H9 (cell line): ENCODE data around the gene RBM33. TPM values are rescaled to one million over a fixed set of nuclear protein-coding genes. Genes with fewer than 3 reads are reported as not detected.

Source experiments
- DNase-seq: peaks from one replicate; pipeline ENCODE4 v3.0.0-alpha.2; 2017
- H2AFZ ChIP-seq: one replicate; pipeline ENCODE4 v1.6.1; 2013; ENCODE audit warnings: mild to moderate bottlenecking, low read length, control low read depth, moderate library complexity
- H2AK5ac ChIP-seq: 2 replicates; pipeline ENCODE4 v1.6.1; 2013; ENCODE audit warnings: low read length, control low read depth, mixed read lengths; ENCODE audit not compliant: insufficient read length
- H2BK120ac ChIP-seq: one replicate; pipeline ENCODE4 v1.6.1; 2013; ENCODE audit warnings: low read depth, mild to moderate bottlenecking, low read length, control low read depth, inconsistent platforms; ENCODE audit not compliant: poor library complexity, severe bottlenecking
- H2BK12ac ChIP-seq: 2 replicates; pipeline ENCODE4 v1.6.1; 2013; ENCODE audit warnings: low read length, control low read depth, mixed read lengths, low read depth; ENCODE audit not compliant: insufficient read length
- H2BK15ac ChIP-seq: 2 replicates; pipeline ENCODE4 v1.6.1; 2013; ENCODE audit warnings: low read depth, low read length, control low read depth
- H2BK20ac ChIP-seq: one replicate; pipeline ENCODE4 v1.6.1; 2013; ENCODE audit warnings: low read depth, mild to moderate bottlenecking, low read length, control low read depth, inconsistent platforms; ENCODE audit not compliant: poor library complexity, severe bottlenecking
- H2BK5ac ChIP-seq: 2 replicates; pipeline ENCODE4 v1.6.1; 2013; ENCODE audit warnings: low read length, control low read depth, mixed read lengths; ENCODE audit not compliant: insufficient read length
- H3K14ac ChIP-seq: 2 replicates; pipeline ENCODE4 v1.6.1; 2013; ENCODE audit warnings: low read length, control low read depth; ENCODE audit not compliant: insufficient read depth
- H3K18ac ChIP-seq: 2 replicates; pipeline ENCODE4 v1.6.1; 2013; ENCODE audit warnings: low read depth, mild to moderate bottlenecking, mixed read lengths, low read length, control low read depth; ENCODE audit not compliant: insufficient read length
- H3K23ac ChIP-seq: 2 replicates; pipeline ENCODE4 v1.6.1; 2013; ENCODE audit warnings: low read length, control low read depth, mixed read lengths, low read depth; ENCODE audit not compliant: insufficient read length
- H3K23me2 ChIP-seq: 2 replicates; pipeline ENCODE4 v1.6.1; 2013; ENCODE audit warnings: low read depth, mild to moderate bottlenecking, mixed read lengths, low read length, control low read depth; ENCODE audit not compliant: insufficient read length, poor library complexity, severe bottlenecking
- H3K27ac ChIP-seq: 2 replicates; pipeline ENCODE4 v1.5.1; 2013; ENCODE audit warnings: low read length, control low read depth, mixed read lengths, low read depth; ENCODE audit not compliant: insufficient read length
- H3K27me3 ChIP-seq: 2 replicates; pipeline ENCODE4 v1.6.1; 2013; ENCODE audit warnings: low read length, control low read depth, inconsistent platforms; ENCODE audit not compliant: insufficient read depth
- H3K4ac ChIP-seq: 2 replicates; pipeline ENCODE4 v1.6.1; 2013; ENCODE audit warnings: low read depth, mild to moderate bottlenecking, control low read depth, inconsistent platforms, low read length, moderate library complexity
- H3K4me1 ChIP-seq: 2 replicates; pipeline ENCODE4 v1.6.1; 2013; ENCODE audit warnings: low read length, control low read depth, inconsistent platforms; ENCODE audit not compliant: insufficient read depth
- H3K4me2 ChIP-seq: 2 replicates; pipeline ENCODE4 v1.6.1; 2013; ENCODE audit warnings: low read length, control low read depth, mixed read lengths; ENCODE audit not compliant: insufficient read length, insufficient read depth
- H3K56ac ChIP-seq: 2 replicates; pipeline ENCODE4 v1.6.1; 2013; ENCODE audit warnings: low read depth, mild to moderate bottlenecking, mixed read lengths, low read length, control low read depth; ENCODE audit not compliant: insufficient read length
- H3K79me1 ChIP-seq: 2 replicates; pipeline ENCODE4 v1.6.1; 2013; ENCODE audit warnings: low read depth, mild to moderate bottlenecking, moderate library complexity, low read length, control low read depth, inconsistent platforms; ENCODE audit not compliant: insufficient read depth, poor library complexity, severe bottlenecking
- H3K79me2 ChIP-seq: 2 replicates; pipeline ENCODE4 v1.6.1; 2013; ENCODE audit warnings: low read length, control low read depth, inconsistent platforms; ENCODE audit not compliant: insufficient read depth
- H3K9ac ChIP-seq: 2 replicates; pipeline ENCODE4 v1.6.1; 2013; ENCODE audit warnings: low read length, control low read depth, mixed read lengths; ENCODE audit not compliant: insufficient read length; ENCODE audit errors: extremely low read depth
- H3K9me3 ChIP-seq: one replicate; pipeline ENCODE4 v1.6.1; 2013; ENCODE audit warnings: low read depth, low read length, inconsistent platforms; ENCODE audit not compliant: control insufficient read depth
- H3T11ph ChIP-seq: one replicate; pipeline ENCODE4 v1.6.1; 2013; ENCODE audit warnings: mild to moderate bottlenecking, low read length, control low read depth, inconsistent platforms
- H4K20me1 ChIP-seq: one replicate; pipeline ENCODE4 v1.6.1; 2013; ENCODE audit not compliant: control insufficient read depth, insufficient read length, insufficient read depth
- H4K5ac ChIP-seq: 2 replicates; pipeline ENCODE4 v1.6.1; 2013; ENCODE audit warnings: low read depth, mild to moderate bottlenecking, mixed read lengths, low read length, control low read depth; ENCODE audit not compliant: insufficient read length
- H4K8ac ChIP-seq: replicated peaks from 2 replicates; pipeline ENCODE4 v1.6.1; 2013; ENCODE audit warnings: low read length, control low read depth, mixed read lengths, low read depth; ENCODE audit not compliant: insufficient read length
- H4K91ac ChIP-seq: 2 replicates; pipeline ENCODE4 v1.6.1; 2013; ENCODE audit warnings: low read depth, mild to moderate bottlenecking, moderate library complexity, mixed read lengths, low read length, control low read depth; ENCODE audit not compliant: insufficient read length
- H3K27ac Mint-ChIP-seq, 3 experiments: 2 replicates in 2 of 3; 3 replicates in 1 of 3; pipeline ENCODE4 v1.8.0; 2020 to 2021; ENCODE audit warnings: mixed read lengths in 3 of 3, mild to moderate bottlenecking in 1 of 3, moderate library complexity in 1 of 3
- H3K27me3 Mint-ChIP-seq: 2 replicates; pipeline ENCODE4 v1.8.0; 2021; ENCODE audit warnings: low read depth, mild to moderate bottlenecking, moderate library complexity, mixed read lengths
- H3K36me3 Mint-ChIP-seq, 3 experiments: 2 replicates in 2 of 3; 3 replicates in 1 of 3; pipeline ENCODE4 v1.8.0; 2020 to 2021; ENCODE audit warnings: low read depth in 3 of 3, mixed read lengths in 3 of 3; ENCODE audit not compliant: insufficient read depth in 1 of 3
- H3K4me1 Mint-ChIP-seq, 2 experiments: 2 replicates each; pipeline ENCODE4 v1.8.0; 2020; ENCODE audit warnings: mixed read lengths in 2 of 2
- H3K4me3 Mint-ChIP-seq, 2 experiments: 2 replicates in 1 of 2; 3 replicates in 1 of 2; pipeline ENCODE4 v1.8.0; 2020 to 2021; ENCODE audit warnings: mild to moderate bottlenecking in 2 of 2, mixed read lengths in 2 of 2, moderate library complexity in 1 of 2
- H3K9me3 Mint-ChIP-seq, 2 experiments: 2 replicates in 1 of 2; 3 replicates in 1 of 2; pipeline ENCODE4 v1.8.0; 2020; ENCODE audit warnings: mild to moderate bottlenecking in 2 of 2, mixed read lengths in 2 of 2, moderate library complexity in 1 of 2
- CTCF ChIP-seq: fragments of 200-600 bp; sonication (generic); conservative IDR thresholded peaks from 3 replicates; pipeline ENCODE4 v1.8.0; 2021; ENCODE audit warnings: antibody characterized with exemption, mild to moderate bottlenecking
- WGBS: extraction: QIAGEN DNeasy Blood & Tissue Kit; methylation state at CpG from one replicate; pipeline ENCODE4 v1.1.7; 2013; ENCODE audit warnings: missing lambda C conversion rate, low lambda C conversion rate, mixed read lengths; ENCODE audit not compliant: insufficient read length; ENCODE audit errors: extremely low coverage; 5-methylcytosine and 5-hydroxymethylcytosine counted together
- total RNA-seq: library from RNA; stranded (reverse); gene quantifications from 2 replicates; pipeline ENCODE4 v1.2.1, GENCODE V29; 2021

Gene RBM33
- total RNA-seq, 1 experiment from 2014 or later: 71.3 TPM

- Histone ChIP-seq H4K5ac (no peak overlapping the region), H2BK12ac (no peak overlapping the region), H3K79me2 (no peaks in the 10 kb centered on the region), H3K9ac (no peak overlapping the region), H3K56ac (no peak overlapping the region), H2AK5ac (no peak overlapping the region), H2BK5ac (no peak overlapping the region), H2AFZ (no peak overlapping the region), H3K4ac (no peak overlapping the region), H3K79me1 (no peaks in the 10 kb centered on the region), H3K9me3 (no peaks in the 10 kb centered on the region), H2BK120ac (no peak overlapping the region), H3K4me1 (no peaks in the 10 kb centered on the region; the same call in 1 of the 2 replicates), H4K8ac (no peak overlapping the region), H3K14ac (no peak overlapping the region), H3K23ac (no peak overlapping the region), H3K4me2 (no peak overlapping the region), H4K20me1 (no peaks in the 10 kb centered on the region), H3K18ac (no peak overlapping the region), H2BK20ac (no peak overlapping the region), H3T11ph (no peak overlapping the region), H2BK15ac (no peak overlapping the region), H4K91ac (no peak overlapping the region), H3K23me2 (peaks cover 10% of the 10 kb centered on the region), H3K27me3 (peaks cover 55% of the 10 kb centered on the region), H3K27ac (no peak overlapping the region)
- Mint-ChIP-seq H3K36me3 (peaks cover 0 to 3% (median 0%) of the 10 kb centered on the region in 3 experiments; a peak in 3 of 7 replicates), H3K4me3 (peak overlapping the region in 1 of 2 experiments; percentile 64; a peak in 3 of 5 replicates), H3K27ac (no peak overlapping the region), H3K4me1 (peaks cover 12 to 23% of the 10 kb centered on the region in 2 experiments), H3K27me3 (peaks cover 91% of the 10 kb centered on the region), H3K9me3 (peaks cover 2 to 8% of the 10 kb centered on the region in 2 experiments; a peak in 2 of 5 replicates)
- no peak for TF ChIP-seq CTCF
- WGBS: no CpG with 5 or more reads among the region's 6 CpGs
- DNase-seq: no peak
These were observed 157.8 kb downstream of the RBM33 start for GRCh38 chr7:155802291-155802690.
